ENCODE data around the gene PRKCD.

DNA sequence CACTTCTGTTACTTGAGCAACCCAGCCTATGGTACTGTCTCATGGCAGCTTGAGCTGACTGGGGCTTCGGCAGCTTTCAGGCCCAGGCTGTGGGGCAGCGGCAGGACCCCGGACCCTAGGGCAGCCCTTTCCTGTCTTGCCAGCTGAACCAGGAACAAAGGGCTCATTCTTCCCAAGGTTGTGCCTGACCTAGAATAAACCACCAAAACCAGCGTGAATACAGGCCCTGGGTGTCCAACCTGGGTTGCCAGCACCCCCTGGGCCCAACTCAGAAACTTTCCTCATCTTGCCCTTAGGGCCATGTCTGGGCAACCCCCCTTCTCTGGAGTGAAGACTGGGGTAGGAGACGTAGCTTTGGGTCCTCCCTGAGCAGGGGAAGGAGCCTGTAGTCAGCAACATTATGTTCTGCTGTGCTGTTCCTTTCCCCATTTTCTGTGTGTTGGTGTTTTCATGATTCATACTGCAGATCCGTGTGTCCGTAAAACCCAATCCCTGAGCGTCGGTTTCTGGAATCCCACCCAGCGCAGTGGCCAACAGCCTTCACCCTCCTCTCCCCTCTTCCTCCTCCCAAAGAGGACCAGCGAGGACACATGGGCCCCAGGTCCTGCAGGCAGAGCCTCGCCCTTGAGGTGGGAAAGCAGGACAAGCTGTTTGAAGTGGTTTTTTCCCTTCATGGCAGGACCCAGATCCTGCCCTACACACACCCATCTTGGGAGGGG, 61.3 kb downstream of the PRKCD start:
- TF ChIP-seq, protein P1, sequence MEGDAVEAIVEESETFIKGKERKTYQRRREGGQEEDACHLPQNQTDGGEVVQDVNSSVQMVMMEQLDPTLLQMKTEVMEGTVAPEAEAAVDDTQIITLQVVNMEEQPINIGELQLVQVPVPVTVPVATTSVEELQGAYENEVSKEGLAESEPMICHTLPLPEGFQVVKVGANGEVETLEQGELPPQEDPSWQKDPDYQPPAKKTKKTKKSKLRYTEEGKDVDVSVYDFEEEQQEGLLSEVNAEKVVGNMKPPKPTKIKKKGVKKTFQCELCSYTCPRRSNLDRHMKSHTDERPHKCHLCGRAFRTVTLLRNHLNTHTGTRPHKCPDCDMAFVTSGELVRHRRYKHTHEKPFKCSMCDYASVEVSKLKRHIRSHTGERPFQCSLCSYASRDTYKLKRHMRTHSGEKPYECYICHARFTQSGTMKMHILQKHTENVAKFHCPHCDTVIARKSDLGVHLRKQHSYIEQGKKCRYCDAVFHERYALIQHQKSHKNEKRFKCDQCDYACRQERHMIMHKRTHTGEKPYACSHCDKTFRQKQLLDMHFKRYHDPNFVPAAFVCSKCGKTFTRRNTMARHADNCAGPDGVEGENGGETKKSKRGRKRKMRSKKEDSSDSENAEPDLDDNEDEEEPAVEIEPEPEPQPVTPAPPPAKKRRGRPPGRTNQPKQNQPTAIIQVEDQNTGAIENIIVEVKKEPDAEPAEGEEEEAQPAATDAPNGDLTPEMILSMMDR (IDR thresholded peaks at IDR 0.05): no peak
- TF ChIP-seq POLR2A (IDR thresholded peaks at IDR 0.05): no peak

Measured in Peyer's patch (tissue), 4 donors.